HAP-1 (cell line): ENCODE results near the gene FES.

ENCODE experiments used
- DNase-seq, 2 experiments: peaks; one replicate each; pipeline ENCODE4 v3.0.0-alpha.2; 2016 to 2020; ENCODE audit warnings: low spot score in 2 of 2
- H3K27me3 ChIP-seq: fragments of 250-450 bp; sonication (Bioruptor Pico); 2 replicates; pipeline ENCODE4 v1.5.1; 2020; ENCODE audit warnings: low read depth, mild to moderate bottlenecking, moderate library complexity
- H3K36me3 ChIP-seq: fragments of 250-450 bp; sonication (Bioruptor Pico); replicated peaks from 2 replicates; pipeline ENCODE4 v1.5.1; 2020; ENCODE audit warnings: mild to moderate bottlenecking
- H3K4me1 ChIP-seq: fragments of 250-450 bp; sonication (Bioruptor Pico); 2 replicates; pipeline ENCODE4 v1.5.1; 2020; ENCODE audit warnings: mild to moderate bottlenecking
- H3K4me3 ChIP-seq: fragments of 250-450 bp; sonication (Bioruptor Pico); 2 replicates; pipeline ENCODE4 v1.5.1; 2020; ENCODE audit warnings: mild to moderate bottlenecking, moderate library complexity
- H3K9me3 ChIP-seq: fragments of 250-450 bp; sonication (Bioruptor Pico); 2 replicates; pipeline ENCODE4 v1.5.1; 2020; ENCODE audit warnings: mild to moderate bottlenecking, moderate library complexity
- in situ Hi-C: fragments of 300-500 bp; cut with MboI; formaldehyde crosslinking; loops from 3 replicates; pipeline ENCODE4 v1.14.3; 2020; ENCODE audit warnings: low sequenced_read_pairs, inconsistent platforms, mixed read lengths

Gene FES

DNA sequence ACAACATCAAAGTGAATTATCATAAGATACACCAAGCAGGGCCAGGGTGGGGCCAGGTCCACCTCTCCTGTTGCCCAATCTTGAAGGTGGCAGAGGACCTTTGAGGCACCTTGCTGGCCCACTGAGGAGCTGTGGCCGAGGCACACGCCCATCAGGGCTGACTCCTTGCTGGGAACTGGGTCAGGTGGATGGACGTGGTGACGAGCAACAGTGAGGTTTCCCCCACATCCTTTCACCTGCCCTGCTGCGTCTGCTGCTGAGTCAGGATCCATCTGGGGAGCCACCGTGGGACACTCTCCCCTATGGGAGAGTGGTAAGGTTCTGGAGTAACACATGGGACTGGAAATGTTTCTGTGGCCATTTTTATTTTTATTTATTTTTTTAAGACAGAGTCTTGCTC, 33.2 kb upstream of the FES start:
- Histone ChIP-seq H3K36me3 (no peaks in the 10 kb centered on the region), H3K9me3 (no peaks in the 10 kb centered on the region), H3K4me1 (no peaks in the 10 kb centered on the region), H3K4me3 (no peak overlapping the region), H3K27me3 (no peaks in the 10 kb centered on the region)
- DNase-seq: no peak
- in situ Hi-C loops: no loop called here

DNA sequence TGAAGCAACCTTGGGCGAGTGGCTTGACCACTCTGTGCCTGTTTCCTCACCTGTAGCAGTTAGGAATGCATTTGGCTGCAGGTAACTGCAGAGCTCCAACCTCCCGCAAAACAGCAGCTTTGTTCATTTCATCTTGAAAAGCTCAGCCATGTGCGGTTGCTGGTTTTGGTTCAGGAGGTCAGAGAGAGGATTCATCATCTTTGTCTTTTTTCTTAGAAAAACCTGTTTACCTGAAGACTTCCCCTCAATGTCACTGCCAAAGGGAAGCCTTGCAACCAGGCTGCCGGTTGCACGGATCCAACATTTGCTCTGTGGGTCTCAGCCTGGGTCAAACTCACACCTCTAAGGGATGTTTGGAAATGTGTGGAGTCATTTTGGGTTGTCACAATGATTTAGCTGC, 32.4 kb upstream of the FES start:
- H3K27me3 ChIP-seq: no peaks in the 10 kb centered on the region
- DNase-seq: no peak
- no peak overlapping the region for H3K4me3 ChIP-seq
- no peaks in the 10 kb centered on the region for H3K4me1 ChIP-seq
- in situ Hi-C loops: no loop called here
- no peaks in the 10 kb centered on the region for H3K36me3 ChIP-seq
- H3K9me3 ChIP-seq: no peaks in the 10 kb centered on the region

DNA sequence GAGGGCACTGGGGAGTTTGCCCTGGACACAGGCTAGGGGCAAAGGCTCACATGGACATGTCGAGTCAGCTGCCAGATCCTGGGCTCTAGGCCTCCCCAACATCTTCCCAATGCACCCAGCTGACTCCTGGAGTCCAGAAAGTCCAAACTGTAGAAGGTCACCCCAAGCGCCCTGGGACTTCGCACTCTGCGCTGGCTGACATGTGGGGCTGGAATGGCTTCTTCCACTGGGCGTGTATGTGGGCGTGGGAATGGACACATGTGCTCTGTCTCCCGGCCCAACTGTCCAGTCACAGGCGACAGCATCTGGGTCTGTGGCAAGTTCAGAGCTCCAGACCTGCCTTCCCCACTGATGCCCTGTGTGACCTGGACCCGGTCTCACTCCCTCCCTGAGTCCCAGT, 29.2 kb upstream of the FES start:
- DNase-seq: no peak
- H3K27me3 ChIP-seq: no peaks in the 10 kb centered on the region
- no peaks in the 10 kb centered on the region for H3K4me1 ChIP-seq
- H3K4me3 ChIP-seq: no peak overlapping the region
- H3K9me3 ChIP-seq: no peaks in the 10 kb centered on the region
- no peaks in the 10 kb centered on the region for H3K36me3 ChIP-seq
- in situ Hi-C loops: no loop called here

DNA sequence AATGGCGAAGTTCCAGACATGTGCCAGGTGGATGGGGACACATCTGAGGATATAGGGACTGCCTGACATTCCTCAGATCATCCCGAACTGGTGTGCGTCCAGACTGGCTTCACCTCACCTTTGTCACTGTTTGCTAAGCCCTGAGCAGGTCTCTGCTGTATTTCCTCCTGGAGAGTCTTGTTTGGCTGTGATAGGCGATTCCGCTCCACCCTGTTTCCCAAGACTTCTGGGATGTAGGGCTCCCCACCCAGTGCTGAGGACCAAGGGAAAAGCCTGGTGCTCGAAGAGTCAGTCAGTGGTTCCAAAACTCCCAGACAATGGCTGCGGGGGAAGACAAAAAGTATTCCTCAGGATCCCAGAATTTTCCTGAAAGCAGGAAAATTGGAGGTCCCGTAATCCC, 27.0 kb upstream of the FES start:
- Histone ChIP-seq H3K4me3 (no peak overlapping the region), H3K27me3 (no peaks in the 10 kb centered on the region), H3K4me1 (no peaks in the 10 kb centered on the region), H3K36me3 (no peaks in the 10 kb centered on the region), H3K9me3 (no peaks in the 10 kb centered on the region)
- in situ Hi-C loops: no loop called here
- no peak for DNase-seq

DNA sequence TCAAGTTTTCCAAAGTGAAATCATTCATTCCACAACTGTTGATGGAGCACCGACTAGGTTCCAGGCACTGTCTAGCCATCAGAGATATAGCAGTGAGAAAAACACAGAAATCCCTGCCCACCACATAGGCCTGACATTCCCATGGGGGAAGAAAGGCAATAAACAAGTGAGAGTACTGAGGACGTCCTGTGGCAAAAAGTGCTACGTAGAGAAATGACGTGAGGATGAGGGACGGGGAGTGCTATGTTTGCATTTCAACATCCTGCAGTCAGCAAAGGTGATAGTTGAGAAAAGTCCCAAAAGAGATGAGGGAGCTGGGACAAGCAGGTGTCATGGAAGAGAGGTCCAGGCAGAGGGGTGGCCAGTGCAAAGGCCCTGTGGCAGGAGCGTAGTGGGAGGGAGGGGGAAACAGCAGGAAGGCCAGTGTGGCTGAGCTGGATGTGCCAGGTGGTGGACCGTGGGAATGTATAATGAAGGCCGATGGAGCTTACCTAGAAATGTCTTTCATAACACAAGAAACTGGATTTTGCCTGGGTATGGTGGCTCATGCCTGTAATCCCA, 26.3 kb upstream of the FES start:
- Histone ChIP-seq H3K36me3 (no peaks in the 10 kb centered on the region), H3K27me3 (no peaks in the 10 kb centered on the region), H3K9me3 (no peaks in the 10 kb centered on the region), H3K4me3 (no peak overlapping the region), H3K4me1 (no peaks in the 10 kb centered on the region)
- DNase-seq: no peak
- in situ Hi-C loops: no loop called here

DNA sequence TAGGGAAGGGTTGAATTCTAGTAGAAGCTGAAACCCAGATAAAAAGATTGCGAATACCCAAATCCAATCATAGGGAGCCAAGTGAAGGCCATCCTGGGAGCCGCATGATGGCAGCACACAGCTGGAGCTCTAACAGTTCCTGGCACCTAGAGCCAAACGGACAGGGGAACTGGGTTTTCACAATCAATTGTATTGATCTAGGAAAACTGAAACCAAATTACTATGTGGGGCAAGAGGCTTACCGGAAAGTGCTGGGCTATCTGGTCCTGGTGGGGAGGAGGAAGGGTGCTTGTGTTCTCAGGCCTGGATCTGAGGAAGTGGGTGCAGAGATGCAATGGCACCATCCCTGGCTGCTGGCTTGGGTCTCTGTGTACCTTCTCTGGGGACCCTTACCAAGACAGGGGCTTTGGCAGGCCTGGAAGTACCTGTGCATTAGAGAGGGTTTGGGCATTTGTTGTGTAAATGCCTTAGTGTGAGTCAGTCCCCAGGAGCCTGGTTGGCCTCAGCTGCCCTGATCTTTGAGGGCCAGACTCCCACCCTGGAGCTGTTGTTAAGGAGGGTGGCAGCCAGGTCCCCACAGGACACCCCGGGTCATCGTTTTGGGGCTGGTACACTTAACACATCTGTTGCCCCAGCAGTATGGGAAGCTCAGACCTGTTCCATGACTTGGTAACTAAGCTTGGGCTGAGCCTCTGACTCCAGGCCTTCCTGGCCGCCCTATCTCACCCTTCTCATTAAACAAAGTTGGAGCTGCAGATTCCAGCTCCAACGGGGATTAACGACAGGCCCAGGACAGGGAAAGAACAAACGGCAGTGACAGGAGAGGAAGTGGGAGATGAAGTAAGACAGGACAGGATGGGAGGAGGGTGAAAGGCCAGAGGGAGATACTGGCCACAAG, 24.8 kb upstream of the FES start:
- H3K4me1 ChIP-seq: no peaks in the 10 kb centered on the region
- in situ Hi-C loops: no loop called here

DNA sequence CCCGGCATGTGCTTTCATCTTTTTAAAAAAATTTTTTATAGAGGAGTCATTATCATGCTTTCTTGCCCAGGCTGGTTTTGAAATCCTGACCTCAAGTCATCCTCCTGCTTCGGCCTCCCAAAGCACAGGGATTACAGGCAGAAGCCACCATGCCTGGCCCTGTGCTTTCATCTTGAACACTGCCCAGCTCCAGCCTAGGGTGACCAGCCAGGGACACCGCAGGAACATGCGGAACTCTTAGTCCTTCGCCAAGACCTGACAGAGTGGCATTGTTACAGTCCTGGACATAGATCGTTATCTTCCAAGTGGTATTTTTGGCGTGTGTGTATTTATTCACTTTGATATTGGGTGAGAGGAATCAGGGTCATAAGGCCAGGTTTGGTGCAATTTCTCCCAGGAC, 23.9 kb upstream of the FES start:
- Histone ChIP-seq H3K4me1 (no peaks in the 10 kb centered on the region), H3K36me3 (no peaks in the 10 kb centered on the region), H3K27me3 (no peaks in the 10 kb centered on the region), H3K9me3 (no peaks in the 10 kb centered on the region), H3K4me3 (no peak overlapping the region)
- in situ Hi-C loops: no loop called here
- no peak for DNase-seq

More for the DNA sequence above, 24.8 kb upstream of the FES start:
- Histone ChIP-seq H3K4me3 (no peak overlapping the region), H3K9me3 (no peaks in the 10 kb centered on the region), H3K36me3 (no peaks in the 10 kb centered on the region), H3K27me3 (no peaks in the 10 kb centered on the region)
- no peak for DNase-seq

DNA sequence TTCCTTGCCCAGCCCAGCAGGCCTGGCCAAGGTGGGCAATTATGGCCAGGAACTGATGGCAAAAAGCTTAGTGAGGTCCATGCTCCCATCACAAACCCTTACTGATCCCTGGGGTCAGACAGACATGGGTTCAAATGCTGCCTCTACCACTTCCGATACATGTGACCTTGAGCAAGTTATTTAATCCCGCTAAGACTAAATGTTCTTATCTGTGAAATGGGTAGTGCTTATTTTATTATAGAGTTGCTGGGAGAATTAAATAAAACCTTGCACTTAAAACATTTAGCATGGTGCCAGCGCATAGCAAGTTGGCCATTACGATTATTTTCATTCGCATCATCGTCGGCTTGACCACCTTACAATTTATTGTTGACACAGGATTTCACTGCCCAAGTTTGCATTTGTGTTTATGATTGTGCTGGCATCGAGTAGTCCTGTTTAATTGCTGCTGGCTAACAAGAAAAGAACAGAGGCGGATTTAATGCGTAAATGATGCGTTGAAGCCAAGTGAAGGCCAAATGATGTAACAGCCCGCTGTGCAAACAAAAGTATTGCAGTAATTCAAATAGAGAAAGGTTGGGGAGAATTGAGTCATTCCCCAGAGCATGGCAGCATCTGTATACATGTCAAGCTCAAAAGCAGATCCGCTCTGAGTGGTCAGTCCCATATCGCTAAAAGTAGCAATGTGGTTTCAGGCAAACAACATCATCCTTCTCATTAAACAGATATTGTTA, 23.2 kb upstream of the FES start:
- DNase-seq: no peak
- Histone ChIP-seq H3K4me1 (peaks cover under 1% of the 10 kb centered on the region), H3K36me3 (no peaks in the 10 kb centered on the region), H3K9me3 (no peaks in the 10 kb centered on the region), H3K27me3 (no peaks in the 10 kb centered on the region), H3K4me3 (no peak overlapping the region)
- in situ Hi-C loops: no loop called here

DNA sequence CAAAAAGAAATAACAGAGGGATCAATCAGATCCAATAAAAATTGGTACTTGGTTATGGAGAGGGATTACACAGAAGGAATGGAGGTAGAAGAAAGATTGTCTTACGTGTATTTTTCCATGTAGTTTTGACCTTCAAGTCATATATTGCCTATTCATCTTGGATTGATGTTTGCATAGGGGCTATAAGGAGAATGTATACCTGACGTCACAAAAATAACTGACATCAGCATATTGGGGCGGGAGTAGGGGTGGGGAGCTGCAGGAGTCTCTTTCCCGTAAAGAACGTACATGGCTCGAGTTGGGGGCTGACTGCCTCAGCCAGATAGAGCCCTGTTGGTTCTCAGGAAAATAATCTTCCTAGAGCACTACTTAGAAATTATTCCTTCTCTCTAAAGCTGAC, 21.8 kb upstream of the FES start:
- peaks cover 10% of the 10 kb centered on the region for H3K4me1 ChIP-seq
- H3K4me3 ChIP-seq: no peak overlapping the region
- no peaks in the 10 kb centered on the region for H3K9me3 ChIP-seq
- in situ Hi-C loops: no loop called here
- DNase-seq: no peak
- no peaks in the 10 kb centered on the region for H3K36me3 ChIP-seq
- H3K27me3 ChIP-seq: no peaks in the 10 kb centered on the region

DNA sequence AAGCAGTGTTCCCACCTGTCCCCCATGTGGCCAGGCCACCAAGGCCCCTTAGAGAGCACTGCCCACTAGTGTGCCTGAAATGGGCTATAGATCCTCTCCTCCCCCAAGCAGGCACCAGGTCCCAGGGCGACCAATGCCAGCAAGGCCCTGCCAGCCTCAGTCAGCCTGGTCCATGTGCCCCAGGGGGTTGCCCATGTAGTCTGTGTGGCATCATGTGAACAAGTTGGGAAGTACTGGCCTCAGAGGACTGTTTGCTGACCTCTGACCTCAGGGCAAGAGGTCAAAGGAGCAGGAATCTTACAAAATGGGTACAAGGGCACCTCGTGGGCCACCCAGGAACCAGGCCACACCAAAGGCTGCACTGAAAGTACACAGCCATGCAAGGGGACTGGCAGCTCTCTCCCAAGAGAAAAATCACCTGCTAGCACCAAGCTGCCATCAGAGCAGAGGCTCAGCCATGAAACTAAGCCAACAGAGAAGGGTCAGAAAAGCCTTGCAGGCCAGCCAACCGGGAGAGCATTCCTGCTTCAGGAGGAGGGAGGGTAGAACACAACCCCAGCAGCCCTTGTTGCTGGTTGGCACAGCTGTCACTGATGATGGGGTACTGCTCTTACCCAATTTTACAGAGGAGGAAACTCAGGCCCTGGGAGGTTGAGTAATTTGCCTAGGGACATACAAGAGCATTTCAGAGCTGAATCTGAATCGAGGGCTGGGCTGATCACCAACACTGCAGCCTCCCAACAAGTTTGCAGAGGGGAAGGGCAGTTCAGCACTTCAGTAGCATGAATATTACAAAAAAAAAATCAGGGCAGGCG, 21.1 kb upstream of the FES start:
- H3K4me1 ChIP-seq: peaks cover 10% of the 10 kb centered on the region
- H3K4me3 ChIP-seq: no peak overlapping the region
- H3K27me3 ChIP-seq: no peaks in the 10 kb centered on the region
- H3K36me3 ChIP-seq: no peaks in the 10 kb centered on the region
- DNase-seq: no peak
- in situ Hi-C loops: no loop called here
- H3K9me3 ChIP-seq: no peaks in the 10 kb centered on the region

DNA sequence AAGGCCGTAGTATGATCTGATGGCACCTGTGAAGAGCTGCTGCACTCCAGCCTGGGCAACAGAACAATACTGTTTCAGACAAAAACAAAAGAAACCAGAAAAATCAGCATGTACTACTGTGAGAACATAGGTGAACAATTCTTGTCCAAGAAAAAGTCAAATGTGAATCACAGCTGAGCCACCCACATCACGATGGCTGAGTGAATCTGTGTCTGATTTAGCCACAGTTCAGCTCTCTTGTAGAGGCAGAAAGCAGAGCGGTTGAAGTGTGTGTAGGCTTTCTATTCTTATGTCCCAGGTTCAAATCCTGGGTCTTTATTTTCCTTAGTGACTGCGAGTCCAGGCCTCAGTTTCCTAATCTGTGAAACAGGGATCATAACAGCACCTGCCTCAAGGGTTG, 20.3 kb upstream of the FES start:
- Histone ChIP-seq H3K4me1 (peaks cover 11% of the 10 kb centered on the region), H3K9me3 (no peaks in the 10 kb centered on the region), H3K4me3 (no peak overlapping the region), H3K27me3 (no peaks in the 10 kb centered on the region), H3K36me3 (no peaks in the 10 kb centered on the region)
- no peak for DNase-seq
- in situ Hi-C loops: no loop called here

DNA sequence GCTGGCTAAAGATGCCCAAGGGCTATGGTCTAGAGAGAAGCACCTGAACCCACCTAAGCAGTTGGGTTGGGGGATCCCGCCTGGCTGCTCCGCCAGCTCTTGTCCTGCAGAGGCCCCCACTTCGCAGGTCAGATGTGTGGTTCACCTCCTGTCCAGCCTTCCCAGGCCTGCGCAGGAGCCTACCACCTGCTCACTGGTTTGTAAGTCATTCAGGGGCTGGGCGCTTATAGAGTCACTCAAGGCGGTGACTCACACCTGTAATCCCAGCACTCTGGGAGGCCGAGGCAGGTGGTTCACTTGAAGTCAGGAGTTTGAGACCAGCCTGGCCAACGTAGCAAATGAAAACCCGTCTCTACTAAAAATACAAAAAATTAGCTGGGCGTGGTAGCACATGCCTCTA, 19.8 kb upstream of the FES start:
- Histone ChIP-seq H3K27me3 (no peaks in the 10 kb centered on the region), H3K9me3 (no peaks in the 10 kb centered on the region), H3K36me3 (no peaks in the 10 kb centered on the region), H3K4me1 (peaks cover 16% of the 10 kb centered on the region), H3K4me3 (no peak overlapping the region)
- DNase-seq: no peak
- in situ Hi-C loops: no loop called here

DNA sequence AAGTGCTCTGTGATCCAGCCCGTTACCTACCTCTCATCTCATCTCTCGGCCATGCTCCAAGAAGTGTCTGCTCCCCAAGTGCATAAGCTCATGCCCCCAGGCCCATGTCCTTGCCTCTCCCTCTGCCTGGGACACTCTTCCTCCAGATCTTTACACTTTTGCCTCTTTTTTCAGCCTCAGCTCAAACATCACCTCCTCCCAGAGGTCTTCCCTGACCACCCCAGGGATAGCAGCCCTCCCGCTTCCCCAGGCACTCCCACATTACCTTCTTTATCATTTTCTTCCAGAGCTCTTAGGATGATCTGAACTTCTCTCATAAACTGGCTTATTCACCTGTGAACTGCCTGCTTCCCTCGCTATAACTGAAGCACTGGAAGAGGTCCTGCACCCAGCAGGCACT, 18.6 kb upstream of the FES start:
- peaks cover 27% of the 10 kb centered on the region for H3K4me1 ChIP-seq
- in situ Hi-C loops: no loop called here
- H3K36me3 ChIP-seq: no peaks in the 10 kb centered on the region
- H3K27me3 ChIP-seq: no peaks in the 10 kb centered on the region
- H3K9me3 ChIP-seq: no peaks in the 10 kb centered on the region
- no peak overlapping the region for H3K4me3 ChIP-seq
- no peak for DNase-seq
